ENCODE data around the gene SORCS2. TPM values are rescaled to one million over a fixed set of nuclear protein-coding genes. Genes with fewer than 3 reads are reported as not detected.

The SORCS2 gene
- total and polyA plus RNA-seq, 2 of the 8 experiments (the other 6 are each of a cell fraction or from before 2014, with no cell fraction given): 0.36 to 1.8 TPM

DNA sequence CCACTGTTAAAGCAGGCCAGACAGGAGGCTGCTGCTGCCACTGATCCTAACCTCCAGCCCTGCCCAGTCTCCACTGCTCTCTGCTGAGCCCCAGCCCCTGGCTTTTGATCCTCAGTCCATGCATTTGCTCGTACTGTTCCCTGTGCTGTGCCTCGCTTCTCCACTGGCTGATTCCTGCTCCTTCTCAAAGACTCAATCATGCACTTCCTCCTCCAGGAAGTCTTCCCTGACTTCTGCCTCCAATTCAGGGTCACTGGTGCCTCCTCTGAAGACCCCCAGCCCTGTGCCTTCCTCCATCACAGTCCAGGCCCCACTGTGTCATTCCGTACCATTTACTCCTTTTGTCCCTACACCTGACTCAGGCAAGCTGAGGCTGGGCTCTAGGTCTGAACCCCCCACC, 473.0 kb downstream of the SORCS2 start:
- POLR2A ChIA-PET (ENCODE audit: partially characterized antibody): no interaction called here
- Histone ChIP-seq H4K20me1 (replicated peaks in 1 of 2; ENCODE audit: control insufficient read depth in 1 of 2, insufficient read depth in 2 of 2, low read length in 2 of 2) (no peaks in the 10 kb centered on the region), H3K4ac (replicated peaks; ENCODE audit: insufficient read length, low read depth, low read length) (no peak overlapping the region), H2BK20ac (ENCODE audit: low read length) (no peak overlapping the region), H3K23me2 (ENCODE audit: low read depth, low read length) (peaks cover 4% of the 10 kb centered on the region; the same call in 1 of the 2 replicates), H3K23ac (ENCODE audit: insufficient read length) (no peak overlapping the region), H4K8ac (ENCODE audit: extremely low read depth, insufficient read depth, low read length) (no peak overlapping the region; the same call in 1 of the 2 replicates), H3K56ac (replicated peaks; ENCODE audit: insufficient read length, low read depth, low read length) (no peak overlapping the region), H2BK120ac (replicated peaks; ENCODE audit: low read depth, low read length) (no peak overlapping the region), H2BK15ac (ENCODE audit: low read length) (no peak overlapping the region; the same call in 1 of the 2 replicates), H3K79me1 (ENCODE audit: low read depth, low read length) (no peaks in the 10 kb centered on the region), H4K91ac (replicated peaks; ENCODE audit: insufficient read length, low read length) (no peak overlapping the region), H2BK5ac (ENCODE audit: low read depth, low read length) (no peak overlapping the region), H4K5ac (ENCODE audit: insufficient read length, low read depth, low read length) (no peak overlapping the region), H2BK12ac (ENCODE audit: low read depth, low read length) (no peak overlapping the region), H3K27ac (ENCODE audit: low read depth, low read length) (no peak overlapping the region), H3K4me3 (ENCODE audit: extremely low read depth in 1 of 4, insufficient read depth in 2 of 4, low read depth in 3 of 4, low read length in 4 of 4) (no peak overlapping the region), H3K9me3 (ENCODE audit: insufficient read depth in 2 of 2, low read depth in 1 of 2, low read length in 1 of 2) (no peaks in the 10 kb centered on the region), H3K9ac (replicated peaks in 1 of 4; ENCODE audit: extremely low read depth in 1 of 4, low read depth in 3 of 4, low read length in 3 of 4) (no peak overlapping the region), H3K4me1 (replicated peaks in 1 of 4; ENCODE audit: control insufficient read depth in 3 of 4, insufficient read depth in 4 of 4, low read length in 3 of 4) (peaks cover 0 to 11% (median 3%) of the 10 kb centered on the region in 4 experiments; a peak in 5 of 7 replicates), H3K4me2 (ENCODE audit: insufficient read depth in 1 of 2, low read depth in 2 of 2, low read length in 2 of 2) (no peak overlapping the region), H2AFZ (ENCODE audit: low read length) (no peak overlapping the region), H3K36me3 (ENCODE audit: control insufficient read depth in 2 of 4, insufficient read depth in 4 of 4, low read length in 3 of 4) (no peaks in the 10 kb centered on the region), H3K27me3 (replicated peaks in 1 of 4; ENCODE audit: control insufficient read depth in 3 of 4, extremely low read depth in 1 of 4, insufficient read depth in 3 of 4, low read length in 3 of 4) (no peaks in the 10 kb centered on the region), H2AK5ac (ENCODE audit: low read depth, low read length) (no peak overlapping the region), H3K14ac (ENCODE audit: insufficient read length) (no peak overlapping the region), H3K79me2 (ENCODE audit: control insufficient read depth in 1 of 2, insufficient read depth in 2 of 2, low read length in 2 of 2) (no peaks in the 10 kb centered on the region), H3K18ac (ENCODE audit: extremely low read depth, low read length) (no peak overlapping the region)
- 92% methylated on average over 3 of the region's 3 CpGs; no CpG with 5 or more reads in 1 of the 2 experiments for WGBS, 2 experiments (ENCODE audit: extremely low coverage in 1 of 2, insufficient coverage in 1 of 2, insufficient read length in 1 of 2, insufficient replicate concordance in 2 of 2, low coverage in 1 of 2, low lambda C conversion rate in 2 of 2, missing lambda C conversion rate in 1 of 2)
- FAIRE-seq (no peak), DNase-seq (ENCODE audit: low read depth in 1 of 2, low spot score in 2 of 2) (no peak)
- no peak for TF ChIP-seq BACH1 (IDR thresholded peaks at IDR 0.05; ENCODE audit: low read length)
- TF ChIP-seq E2F6 (IDR thresholded peaks at IDR 0.05): no peak
- no peak for TF ChIP-seq MAX (IDR thresholded peaks at IDR 0.05)
- no peak for TF ChIP-seq YY1 (IDR thresholded peaks at IDR 0.05; ENCODE audit: low read depth, low read length)
- TF ChIP-seq PHF8 (conservative IDR thresholded peaks at IDR 0.05; ENCODE audit: low read depth, low read length): no peak
- no peak for TF ChIP-seq TBP (IDR thresholded peaks at IDR 0.05; ENCODE audit: low read depth, low read length)
- TF ChIP-seq RNF2 (IDR thresholded peaks at IDR 0.05; ENCODE audit: borderline replicate concordance, low read depth, low read length, missing control alignments, poor library complexity, severe bottlenecking): no peak
- no peak for TF ChIP-seq GABPA (IDR thresholded peaks at IDR 0.05; ENCODE audit: borderline replicate concordance, insufficient read depth, low read length)
- no peak for TF ChIP-seq TAF7 (optimal IDR thresholded peaks at IDR 0.05; ENCODE audit: borderline replicate concordance, low read depth, low read length)
- no peak for TF ChIP-seq SUZ12 (IDR thresholded peaks at IDR 0.05; ENCODE audit: low read length)
- CTCF ChIA-PET (ENCODE audit: partially characterized antibody): interaction anchor here (0.7 kb wide), 1 partner anchor 55 kb away, joined by 3 read pairs; no protein-coding TSS in a partner anchor
